HG02571 (cell line): Measurements from ENCODE around the gene PALS2.

Experiments used
- ATAC-seq: cut with Tn5 transposase; IDR thresholded peaks from one replicate; pipeline ENCODE4 v1.9.1; 2021; ENCODE audit warnings: mild to moderate bottlenecking, moderate library complexity; ENCODE audit not compliant: unreplicated experiment

The PALS2 gene

DNA sequence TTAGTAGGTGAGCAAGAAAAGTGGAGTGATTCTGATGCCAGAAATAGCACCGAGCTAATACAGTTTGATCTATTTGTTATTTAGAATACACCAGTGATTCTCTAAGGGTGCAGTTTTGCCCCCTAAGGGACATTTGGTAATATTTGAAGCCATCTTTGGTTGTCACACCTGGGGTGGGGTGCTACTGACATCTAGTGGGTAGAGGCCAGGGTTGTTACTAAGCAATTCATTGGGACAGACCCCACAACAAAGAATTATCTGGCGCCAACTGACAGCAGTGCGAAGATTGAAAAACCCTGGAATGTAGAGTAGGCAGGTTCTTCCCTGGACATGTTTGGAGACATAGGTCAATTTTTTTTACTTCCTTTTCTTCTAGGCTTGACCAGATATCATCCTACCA lies 14.6 kb downstream of the PALS2 start:
- no peak for ATAC-seq

DNA sequence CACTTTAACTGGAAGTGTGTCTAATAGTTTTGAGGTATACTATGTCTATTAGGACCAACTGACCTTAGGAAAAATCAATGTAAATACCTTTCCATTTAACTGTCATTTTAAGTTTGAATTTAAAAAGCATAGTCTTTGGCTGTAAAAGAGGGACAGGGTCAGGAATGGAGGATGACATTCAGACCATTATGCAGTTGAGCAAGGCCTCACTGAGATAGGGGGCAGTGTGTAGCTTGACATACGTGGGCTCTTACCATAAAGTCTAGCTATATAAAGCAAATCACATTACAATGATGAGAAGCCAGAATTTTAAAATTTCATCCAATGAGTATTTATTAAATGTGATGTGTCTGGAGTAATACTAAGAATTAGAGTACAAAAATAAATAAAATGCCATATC lies 17.9 kb downstream of the PALS2 start:
- no peak for ATAC-seq

DNA sequence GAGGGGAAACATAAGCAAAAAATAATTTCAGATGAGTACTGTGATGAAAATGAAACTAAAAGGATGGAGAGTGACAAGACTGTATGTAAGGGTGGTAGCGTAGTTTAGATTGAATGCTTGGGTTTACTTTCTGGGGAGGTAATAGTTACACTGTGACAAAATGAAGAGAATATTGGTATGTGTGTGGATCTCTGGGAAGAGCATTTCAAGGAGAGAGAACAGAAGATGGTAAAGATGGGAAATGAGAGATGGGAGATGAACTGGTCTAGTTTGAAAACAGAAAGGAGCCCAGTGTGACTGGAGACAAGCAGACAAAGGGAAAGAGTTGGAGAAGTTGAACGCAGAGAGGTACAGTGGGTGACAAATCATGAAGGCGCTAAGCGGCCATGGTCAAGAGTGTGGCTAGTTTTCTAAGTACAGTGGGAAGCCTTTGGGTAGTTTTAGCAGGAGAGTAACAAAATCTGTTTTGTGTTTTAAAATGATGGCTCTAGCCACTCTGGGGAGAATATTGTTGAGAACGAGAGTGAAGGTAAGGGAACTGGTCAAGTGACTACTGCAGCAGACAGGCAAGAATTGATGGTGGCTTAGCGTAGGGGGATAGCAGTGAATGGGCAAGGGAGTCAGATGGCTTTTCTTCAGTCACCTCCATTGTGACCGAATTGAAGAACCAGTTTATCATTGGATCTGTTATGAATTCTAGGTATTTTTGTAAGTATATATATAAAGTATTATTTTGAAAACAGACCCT lies 22.6 kb downstream of the PALS2 start:
- ATAC-seq: peak; percentile 52

DNA sequence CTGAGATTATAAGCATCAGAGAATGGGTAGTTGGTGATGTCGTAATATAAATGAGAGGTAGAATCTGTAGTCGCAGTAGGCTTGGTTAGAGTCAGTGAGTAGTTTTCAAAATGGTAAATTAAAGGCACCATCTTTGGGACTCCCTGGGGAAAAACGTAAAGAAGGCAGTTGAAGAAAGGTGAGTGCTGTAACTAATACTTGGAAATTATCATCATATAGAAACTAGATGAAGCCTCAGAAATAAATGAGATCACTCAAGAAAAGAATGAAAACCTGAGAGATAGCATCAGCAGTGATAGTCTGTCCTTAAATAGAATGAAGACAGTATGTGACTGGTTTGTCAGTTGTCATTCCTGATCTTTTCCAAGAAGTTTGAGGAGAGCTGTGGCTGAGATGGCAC lies 23.8 kb downstream of the PALS2 start:
- ATAC-seq: no peak

DNA sequence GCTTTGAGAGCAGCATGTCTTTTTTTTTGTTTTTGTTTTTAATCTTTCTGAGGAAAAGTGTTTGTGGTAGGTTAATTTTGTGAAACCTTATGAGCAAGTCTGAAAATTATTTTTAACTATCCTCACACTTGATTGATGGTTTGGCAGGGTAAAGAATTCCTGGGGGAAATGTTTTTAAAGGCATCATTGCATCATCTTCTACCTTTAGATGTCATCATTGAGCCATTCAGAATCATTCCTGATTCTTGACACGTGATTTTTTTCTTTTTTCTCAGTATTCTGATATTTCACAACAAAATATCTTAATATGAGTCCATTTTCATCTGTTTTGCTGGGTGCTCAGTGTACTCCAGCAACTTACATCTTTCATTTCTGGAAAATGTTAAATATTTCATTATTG lies 28.3 kb downstream of the PALS2 start:
- no peak for ATAC-seq

DNA sequence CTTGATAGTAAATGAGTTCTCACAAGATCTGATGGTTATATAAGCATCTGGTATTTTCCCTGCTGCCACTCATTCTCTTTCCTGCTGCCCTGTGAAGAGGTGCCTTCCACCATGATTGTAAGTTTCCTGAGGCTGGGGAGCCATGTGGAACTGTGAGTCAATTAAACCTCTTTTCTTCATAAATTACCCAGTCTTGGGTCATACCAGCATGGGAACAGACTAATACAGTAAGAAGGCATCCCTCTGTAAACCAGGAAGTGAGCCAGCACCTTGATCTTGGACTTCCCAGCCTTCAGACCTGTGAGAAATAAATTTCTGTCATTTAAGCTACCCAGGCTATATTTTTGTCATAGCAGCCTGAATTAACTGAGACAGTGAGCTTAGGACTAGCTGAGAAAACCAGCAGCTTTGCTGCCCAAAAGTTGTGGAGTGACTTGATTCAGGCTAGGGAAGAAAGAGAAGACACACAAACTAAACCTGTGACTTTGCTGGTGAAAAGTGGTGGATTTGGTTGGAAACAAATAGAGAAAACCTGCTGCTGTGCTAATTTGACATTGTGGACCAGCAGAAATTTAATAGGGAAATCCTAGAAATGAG lies 29.7 kb downstream of the PALS2 start:
- no peak for ATAC-seq

DNA sequence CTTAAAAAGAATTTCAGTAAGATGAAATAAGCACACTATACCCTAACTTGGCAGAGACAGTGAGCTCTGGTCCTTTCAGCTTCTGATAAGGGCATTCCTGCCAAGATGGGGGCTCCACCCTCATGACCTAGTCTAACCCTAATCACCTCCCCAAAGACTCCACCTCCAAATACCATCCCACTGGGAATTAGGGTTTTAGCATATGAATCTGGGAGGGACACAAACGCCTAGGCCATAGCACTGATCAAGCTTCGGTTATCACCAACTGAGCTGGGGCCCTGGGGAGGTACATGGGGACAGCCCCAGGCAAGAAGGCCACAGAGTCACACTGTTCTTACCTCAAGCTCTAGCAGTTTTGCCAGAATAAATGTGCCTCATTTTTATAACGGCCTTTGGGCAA lies 31.4 kb downstream of the PALS2 start:
- no peak for ATAC-seq

DNA sequence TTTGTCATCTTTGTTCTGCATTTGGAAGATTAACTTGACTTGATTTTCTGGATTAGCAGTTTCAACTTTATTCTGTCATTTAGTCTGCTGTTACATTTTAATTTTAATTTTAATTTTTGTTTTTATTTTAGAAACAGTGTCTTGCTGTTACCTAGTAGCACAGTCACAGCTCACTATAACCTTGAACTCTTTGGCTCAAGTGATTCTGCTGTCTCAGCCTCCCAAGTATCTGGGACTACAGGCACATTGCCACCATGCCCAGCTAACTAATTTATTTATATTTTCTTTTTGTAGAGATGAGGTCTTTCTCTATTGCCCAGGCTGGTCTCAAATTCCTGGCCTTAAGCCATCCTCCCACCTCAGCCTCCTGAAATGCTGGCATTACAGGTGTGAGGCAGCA lies 35.3 kb downstream of the PALS2 start:
- ATAC-seq: no peak

DNA sequence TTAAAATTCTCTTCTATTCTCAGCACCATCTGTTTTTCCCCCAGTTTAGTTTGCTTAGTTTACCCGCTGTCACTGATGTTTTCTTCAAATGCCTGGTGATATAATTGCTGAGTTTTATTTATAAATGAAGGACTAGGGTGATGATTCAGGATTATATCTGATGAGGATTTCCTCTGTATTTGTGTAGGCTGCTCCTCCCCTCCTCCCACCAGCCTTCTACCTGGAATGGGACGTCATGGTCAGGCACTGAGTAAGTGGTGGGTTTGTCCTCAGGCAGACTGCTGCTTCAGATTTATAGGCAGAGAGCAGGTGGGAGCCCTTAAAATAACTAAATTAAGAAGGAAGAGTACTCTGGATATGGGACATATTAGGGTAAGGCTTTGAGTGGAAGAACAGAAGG lies 35.8 kb downstream of the PALS2 start:
- ATAC-seq: no peak

DNA sequence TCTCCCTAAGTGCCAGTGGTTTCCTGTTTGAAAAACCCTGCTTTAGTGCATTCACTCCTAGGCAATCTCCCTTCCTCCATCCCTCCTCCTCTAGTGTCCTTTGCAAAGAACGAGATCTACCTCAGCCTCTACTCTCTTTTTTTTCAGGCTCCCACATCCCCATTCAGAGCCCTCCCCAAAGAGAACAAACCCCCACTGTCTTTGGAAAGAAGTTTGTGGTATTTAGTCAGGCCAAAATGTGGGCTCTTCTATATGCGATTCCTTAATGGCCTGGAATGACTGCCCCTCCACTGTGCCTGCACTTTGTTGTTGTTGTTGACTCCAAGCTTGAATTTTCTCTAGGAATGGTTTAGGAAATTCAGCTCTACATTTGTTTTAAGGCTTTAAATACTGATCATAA lies 36.3 kb downstream of the PALS2 start:
- ATAC-seq: no peak

DNA sequence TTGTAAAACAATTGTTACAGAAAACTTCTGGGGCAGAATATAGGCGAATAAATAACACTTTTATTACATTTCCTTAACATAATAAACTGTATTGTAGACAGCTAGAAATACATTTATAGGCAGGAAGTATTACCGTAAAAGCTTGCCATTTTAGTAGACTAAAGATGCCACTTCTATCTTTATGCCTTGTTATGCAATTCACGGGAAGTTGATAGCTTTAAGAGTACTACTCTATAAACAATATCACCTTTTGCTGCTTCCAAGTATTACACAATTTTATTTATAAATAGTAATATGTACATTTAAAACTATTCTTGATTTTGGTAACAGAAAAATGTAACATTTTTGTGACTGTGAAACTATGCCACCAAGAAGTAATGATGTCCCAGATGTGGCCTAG lies 37.9 kb downstream of the PALS2 start:
- no peak for ATAC-seq

DNA sequence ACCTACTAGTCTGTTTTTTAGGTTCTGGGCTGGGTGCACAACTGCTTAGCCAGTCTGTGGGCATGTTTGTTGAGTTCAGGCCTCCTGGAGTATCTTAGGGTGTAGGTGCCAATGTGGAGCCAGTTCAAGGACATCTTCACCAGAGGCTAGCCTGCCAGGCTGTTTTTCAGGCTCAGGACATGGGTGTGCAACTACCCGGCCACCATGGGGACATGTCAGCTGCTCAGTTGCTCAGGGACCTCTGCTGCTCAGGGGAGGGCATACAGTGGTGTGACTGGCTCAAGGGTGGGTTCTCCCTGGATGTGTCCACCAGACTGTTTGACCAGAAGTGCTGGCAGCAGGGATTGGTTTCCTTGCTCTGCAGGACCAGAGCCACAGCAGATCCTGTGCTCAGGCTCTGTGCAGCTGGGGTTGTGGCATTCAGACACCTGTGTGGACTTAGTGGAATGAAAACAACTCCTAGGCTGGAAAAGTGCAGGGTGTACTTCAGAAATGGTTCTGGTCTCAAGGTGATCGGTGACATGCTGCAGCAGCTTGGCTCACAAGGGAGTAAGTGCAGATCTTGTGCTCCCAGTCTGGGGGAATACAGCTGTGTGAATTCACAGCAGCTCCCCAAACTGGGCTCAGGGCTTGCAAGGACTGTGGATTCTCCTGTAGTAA lies 44.8 kb downstream of the PALS2 start:
- no peak for ATAC-seq

DNA sequence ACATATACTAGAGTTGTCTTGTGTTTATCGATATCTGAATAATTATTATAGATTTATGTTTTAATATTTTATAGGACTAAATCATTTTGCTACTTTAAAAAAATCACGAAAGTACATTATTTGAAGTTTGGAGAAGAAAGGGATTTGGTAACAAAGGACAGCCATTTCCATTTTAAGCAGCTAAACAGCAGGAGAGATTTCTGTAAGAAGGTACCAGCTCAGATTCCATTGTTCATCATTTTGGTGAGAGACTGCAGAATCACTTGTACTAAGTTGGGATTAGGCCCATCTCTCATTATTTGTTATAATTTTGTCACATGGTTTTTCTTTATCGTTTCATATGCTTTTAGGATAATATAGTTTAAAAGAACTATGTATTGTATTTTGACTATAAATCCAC lies 46.7 kb downstream of the PALS2 start:
- no peak for ATAC-seq

DNA sequence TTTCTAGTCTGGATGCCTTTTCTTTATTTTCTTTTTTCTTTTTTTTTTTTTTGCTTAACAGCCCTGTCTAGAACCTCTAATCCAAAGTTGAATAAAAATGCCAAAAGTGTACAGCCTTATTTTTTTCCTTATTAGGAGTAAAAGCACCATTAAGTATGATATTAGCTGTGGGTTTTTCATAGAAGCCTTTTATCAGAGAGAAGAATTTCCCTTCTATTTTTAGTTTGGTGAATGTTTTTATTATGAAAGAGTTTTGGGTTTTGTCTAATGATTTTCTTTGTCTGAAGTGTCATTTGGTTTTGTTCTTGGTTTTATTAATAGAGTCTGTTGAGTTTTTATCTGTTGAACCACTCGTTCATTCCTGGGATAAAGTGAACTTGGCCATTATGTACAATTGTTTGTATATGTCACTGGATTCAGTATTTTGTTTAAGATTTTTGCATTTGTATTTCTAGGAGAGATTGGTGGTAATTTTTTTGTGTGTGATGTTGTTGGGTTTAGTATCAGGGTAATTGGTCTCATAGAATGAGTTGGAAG lies 49.5 kb downstream of the PALS2 start:
- no peak for ATAC-seq
